Vagina (tissue), 2 donors: ENCODE data around the gene SLC25A5.

Experiments used
- CTCF ChIP-seq, 3 experiments: fragments of 450-650 bp in 2 of 3; fragments of 200-600 bp in 1 of 3; sonication (generic) in 1 of 3; IDR thresholded peaks; one replicate each; pipeline ENCODE4 v1.5.1; 2017 to 2019; ENCODE audit warnings: antibody characterized with exemption in 3 of 3, mild to moderate bottlenecking in 2 of 3, moderate library complexity in 2 of 3
- POLR2A ChIP-seq, 2 donors: fragments of 450-650 bp; IDR thresholded peaks; one replicate each; pipeline ENCODE4 v1.6.1; 2017; ENCODE audit warnings: antibody characterized with exemption in 2 of 2, mild to moderate bottlenecking in 2 of 2, moderate library complexity in 2 of 2

- TF ChIP-seq CTCF (IDR thresholded peaks at IDR 0.05) (no peak), POLR2A (IDR thresholded peaks at IDR 0.05) (no peak)
These were observed 41.0 kb upstream of the SLC25A5 start for GRCh38 chrX:119427024-119427794.
